WTC11 (cell line): ENCODE data around the gene FARP2.

Experiments used
- CBFB ChIP-seq: sonication (generic); formaldehyde crosslinking; IDR thresholded peaks from 2 replicates; pipeline ENCODE4 v1.8.1; 2022; ENCODE audit warnings: mild to moderate bottlenecking, low read depth, missing genetic modification reagents
- JUN ChIP-seq: sonication (generic); formaldehyde crosslinking; IDR thresholded peaks from 2 replicates; pipeline ENCODE4 v1.8.0; 2023; ENCODE audit warnings: mild to moderate bottlenecking, missing genetic modification reagents
- ZBTB21 ChIP-seq: sonication (generic); formaldehyde crosslinking; IDR thresholded peaks from 2 replicates; pipeline ENCODE4 v1.8.1; 2023; ENCODE audit warnings: mild to moderate bottlenecking, missing genetic modification reagents, borderline replicate concordance
- ZMAT4 ChIP-seq: fragments of 250-450 bp; sonication (Bioruptor Pico); IDR thresholded peaks from 2 replicates; pipeline ENCODE4 v1.9.0; 2021; ENCODE audit warnings: mild to moderate bottlenecking
- ZNF138 ChIP-seq: sonication (generic); formaldehyde crosslinking; conservative IDR thresholded peaks from 2 replicates; pipeline ENCODE4 v1.8.1; 2022; ENCODE audit warnings: mild to moderate bottlenecking, moderate library complexity, missing genetic modification reagents
- TF ChIP-seq, protein P1 (sequence below): sonication (generic); formaldehyde crosslinking; IDR thresholded peaks from 2 replicates; pipeline ENCODE4 v1.8.0; 2022; ENCODE audit warnings: mild to moderate bottlenecking, missing genetic modification reagents
- TF ChIP-seq, protein P2 (sequence below): fragments of 200-600 bp; IDR thresholded peaks from 2 replicates; pipeline ENCODE4 v1.8.0; 2022; ENCODE audit warnings: antibody characterized with exemption

GRCh38 chr2:241324775-241325174 lies 31.3 kb upstream of the FARP2 start:
- TF ChIP-seq ZBTB21 (CRISPR knock-in tag) (no peak), JUN (CRISPR knock-in tag) (no peak), ZMAT4 (CRISPR knock-in tag) (no peak), ZNF138 (no peak), CBFB (no peak)
- TF ChIP-seq, protein P1, sequence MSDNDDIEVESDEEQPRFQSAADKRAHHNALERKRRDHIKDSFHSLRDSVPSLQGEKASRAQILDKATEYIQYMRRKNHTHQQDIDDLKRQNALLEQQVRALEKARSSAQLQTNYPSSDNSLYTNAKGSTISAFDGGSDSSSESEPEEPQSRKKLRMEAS (CRISPR knock-in tag), result no peak
- TF ChIP-seq, protein P2, sequence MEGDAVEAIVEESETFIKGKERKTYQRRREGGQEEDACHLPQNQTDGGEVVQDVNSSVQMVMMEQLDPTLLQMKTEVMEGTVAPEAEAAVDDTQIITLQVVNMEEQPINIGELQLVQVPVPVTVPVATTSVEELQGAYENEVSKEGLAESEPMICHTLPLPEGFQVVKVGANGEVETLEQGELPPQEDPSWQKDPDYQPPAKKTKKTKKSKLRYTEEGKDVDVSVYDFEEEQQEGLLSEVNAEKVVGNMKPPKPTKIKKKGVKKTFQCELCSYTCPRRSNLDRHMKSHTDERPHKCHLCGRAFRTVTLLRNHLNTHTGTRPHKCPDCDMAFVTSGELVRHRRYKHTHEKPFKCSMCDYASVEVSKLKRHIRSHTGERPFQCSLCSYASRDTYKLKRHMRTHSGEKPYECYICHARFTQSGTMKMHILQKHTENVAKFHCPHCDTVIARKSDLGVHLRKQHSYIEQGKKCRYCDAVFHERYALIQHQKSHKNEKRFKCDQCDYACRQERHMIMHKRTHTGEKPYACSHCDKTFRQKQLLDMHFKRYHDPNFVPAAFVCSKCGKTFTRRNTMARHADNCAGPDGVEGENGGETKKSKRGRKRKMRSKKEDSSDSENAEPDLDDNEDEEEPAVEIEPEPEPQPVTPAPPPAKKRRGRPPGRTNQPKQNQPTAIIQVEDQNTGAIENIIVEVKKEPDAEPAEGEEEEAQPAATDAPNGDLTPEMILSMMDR, result no peak
